Activated T-cell treated with anti-CD3 and anti-CD28 coated beads, Interleukin-2, amount 50 U/mL, for 4 hours (primary cell): ENCODE measurements around the gene TRIM25. TPM values are rescaled to one million over a fixed set of nuclear protein-coding genes. Genes with fewer than 3 reads are reported as not detected.

Experiments used
- ATAC-seq, 2 donors: fragments of 200-7000 bp; cut with Tn5 transposase; one replicate each; pipeline ENCODE4 v1.10.0; 2021
- DNase-seq: peaks from one replicate; pipeline ENCODE4 v3.0.0-alpha.2; 2020
- H3K27me3 Mint-ChIP-seq: one replicate; pipeline ENCODE4 v1.8.0; 2021; ENCODE audit warnings: low read depth, mixed read lengths
- H3K36me3 Mint-ChIP-seq: one replicate; pipeline ENCODE4 v1.8.0; 2022; ENCODE audit warnings: mixed read lengths; ENCODE audit not compliant: insufficient read depth
- H3K4me1 Mint-ChIP-seq: one replicate; pipeline ENCODE4 v1.8.0; 2021; ENCODE audit warnings: low read depth, mixed read lengths
- H3K4me3 Mint-ChIP-seq: one replicate; pipeline ENCODE4 v1.8.0; 2021; ENCODE audit warnings: mild to moderate bottlenecking, moderate library complexity, mixed read lengths
- H3K9me3 Mint-ChIP-seq: one replicate; pipeline ENCODE4 v1.8.0; 2021; ENCODE audit warnings: mixed read lengths
- total RNA-seq, 3 donors: library from RNA; stranded (reverse); gene quantifications; one replicate each; pipeline ENCODE4 v1.2.1, GENCODE V29; 2021

TRIM25 gene
- total RNA-seq, 3 donors from 2014 or later, result 52.4 to 66.7 (median 61.2) TPM

- Mint-ChIP-seq H3K9me3 (no peaks in the 10 kb centered on the region), H3K36me3 (peaks cover 62% of the 10 kb centered on the region), H3K4me3 (no peak overlapping the region), H3K27me3 (no peaks in the 10 kb centered on the region), H3K4me1 (peaks cover 4% of the 10 kb centered on the region)
- no peak for DNase-seq
- ATAC-seq, result no peak
These were observed 18.9 kb downstream of the TRIM25 start for GRCh38 chr17:56894859-56895455.

- H3K4me1 Mint-ChIP-seq, result peaks cover 4% of the 10 kb centered on the region
- peaks cover 5% of the 10 kb centered on the region for H3K9me3 Mint-ChIP-seq
- ATAC-seq (no peak), DNase-seq (no peak)
- H3K36me3 Mint-ChIP-seq, result peaks cover 69% of the 10 kb centered on the region
- no peak overlapping the region for H3K4me3 Mint-ChIP-seq
- no peaks in the 10 kb centered on the region for H3K27me3 Mint-ChIP-seq
These were observed 20.3 kb downstream of the TRIM25 start for GRCh38 chr17:56893503-56893902.

DNA sequence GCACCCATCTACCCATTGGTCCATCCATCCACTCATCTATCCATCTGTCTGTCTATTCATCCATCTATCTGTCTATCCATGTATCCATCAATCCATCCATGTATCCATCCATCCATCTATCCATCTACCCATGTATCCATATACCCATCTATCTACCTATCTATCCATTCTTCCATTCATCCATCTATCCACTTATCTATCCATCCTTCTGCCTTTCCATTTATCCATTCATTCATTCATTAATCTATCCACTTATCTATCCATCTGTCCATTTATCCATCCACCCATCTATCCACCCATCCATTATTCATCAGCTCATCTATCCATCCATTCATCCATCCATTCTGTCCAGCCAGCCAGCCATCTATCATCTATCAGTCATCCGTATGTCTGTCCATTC is 21.5 kb downstream of the TRIM25 start:
- no peaks in the 10 kb centered on the region for H3K27me3 Mint-ChIP-seq
- H3K9me3 Mint-ChIP-seq, result peaks cover 17% of the 10 kb centered on the region
- DNase-seq, result no peak
- no peak for ATAC-seq
- H3K4me3 Mint-ChIP-seq, result no peak overlapping the region
- H3K4me1 Mint-ChIP-seq, result peaks cover 2% of the 10 kb centered on the region
- H3K36me3 Mint-ChIP-seq, result peaks cover 70% of the 10 kb centered on the region

DNA sequence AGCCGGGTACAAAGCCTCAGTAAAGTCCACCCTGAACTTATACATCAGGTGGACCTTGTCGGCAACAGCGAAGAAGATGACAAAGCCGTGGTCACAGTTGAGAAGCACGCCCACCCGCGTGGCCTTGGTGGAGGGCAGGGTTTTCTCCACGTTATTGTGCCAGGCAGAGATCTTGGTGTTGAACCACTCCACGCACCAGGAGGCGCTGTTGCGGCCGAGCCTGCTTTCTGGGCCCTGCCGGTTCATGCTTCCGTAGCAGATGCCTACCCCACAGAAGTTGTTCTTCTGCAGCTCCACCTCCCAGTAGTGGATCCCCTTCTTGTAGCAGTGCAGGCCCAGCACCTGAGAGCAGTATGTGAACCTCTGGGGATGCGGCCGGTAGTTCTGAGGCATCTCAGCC is 22.1 kb downstream of the TRIM25 start:
- peak; percentile 56 for DNase-seq
- Mint-ChIP-seq H3K36me3 (peaks cover 74% of the 10 kb centered on the region), H3K4me1 (peaks cover 2% of the 10 kb centered on the region), H3K9me3 (peaks cover 19% of the 10 kb centered on the region), H3K27me3 (no peaks in the 10 kb centered on the region), H3K4me3 (no peak overlapping the region)
- peak; percentile 66 to 70 for ATAC-seq

- no peak for ATAC-seq
- peaks cover 80% of the 10 kb centered on the region for H3K36me3 Mint-ChIP-seq
- no peaks in the 10 kb centered on the region for H3K27me3 Mint-ChIP-seq
- H3K9me3 Mint-ChIP-seq, result peaks cover 19% of the 10 kb centered on the region
- no peak for DNase-seq
- H3K4me3 Mint-ChIP-seq, result no peak overlapping the region
- H3K4me1 Mint-ChIP-seq, result peaks cover 2% of the 10 kb centered on the region
These were observed 22.8 kb downstream of the TRIM25 start for GRCh38 chr17:56890906-56891674.

DNA sequence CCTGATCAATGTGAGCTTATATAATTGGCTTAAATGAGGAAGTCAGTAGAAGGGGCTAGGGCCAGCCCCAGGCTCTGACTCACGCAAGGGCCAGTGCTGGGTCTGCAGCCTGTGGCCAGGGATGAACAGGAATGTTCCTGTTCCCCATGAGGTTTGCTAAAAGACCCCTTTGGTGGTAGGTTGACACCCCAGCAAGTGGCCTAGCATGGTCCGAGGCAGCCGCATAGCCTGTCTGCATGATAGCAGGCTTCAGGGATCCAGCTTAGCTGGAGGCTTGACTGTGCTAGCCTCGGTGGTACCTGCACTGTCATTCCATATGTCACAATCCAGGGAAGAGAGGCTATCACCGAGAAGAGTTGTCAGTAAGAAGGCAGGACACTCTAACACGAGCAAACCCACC is 23.5 kb downstream of the TRIM25 start:
- Mint-ChIP-seq H3K4me1 (peaks cover 2% of the 10 kb centered on the region), H3K4me3 (no peak overlapping the region), H3K9me3 (peaks cover 19% of the 10 kb centered on the region), H3K36me3 (peaks cover 73% of the 10 kb centered on the region), H3K27me3 (no peaks in the 10 kb centered on the region)
- no peak for ATAC-seq
- no peak for DNase-seq

GRCh38 chr17:56887552-56888467 is 26.0 kb downstream of the TRIM25 start:
- Mint-ChIP-seq H3K36me3 (peaks cover 55% of the 10 kb centered on the region), H3K9me3 (peaks cover 19% of the 10 kb centered on the region), H3K4me3 (no peak overlapping the region), H3K4me1 (peaks cover 2% of the 10 kb centered on the region), H3K27me3 (no peaks in the 10 kb centered on the region)
- DNase-seq (no peak), ATAC-seq (no peak)

DNA sequence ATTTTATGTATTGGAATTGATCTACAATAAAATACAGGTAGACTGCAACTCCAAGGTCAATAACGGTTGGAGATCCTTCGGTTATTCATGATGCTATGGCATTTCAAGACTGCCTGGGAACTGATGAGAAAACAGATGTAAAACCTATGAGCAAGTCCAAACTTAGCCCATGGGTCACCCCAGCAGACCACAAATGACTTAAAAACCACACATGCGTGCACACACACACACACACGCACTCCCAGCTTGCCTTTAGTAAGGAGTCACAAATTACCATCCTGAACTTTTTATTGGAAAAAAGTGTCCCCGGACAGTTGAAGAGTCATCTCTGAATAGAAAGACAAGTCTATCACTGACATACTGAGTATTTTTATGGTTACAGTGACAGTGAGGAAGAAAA is 26.7 kb downstream of the TRIM25 start:
- Mint-ChIP-seq H3K9me3 (peaks cover 19% of the 10 kb centered on the region), H3K4me3 (no peak overlapping the region), H3K36me3 (peaks cover 48% of the 10 kb centered on the region), H3K4me1 (no peaks in the 10 kb centered on the region), H3K27me3 (no peaks in the 10 kb centered on the region)
- no peak for DNase-seq
- ATAC-seq, result no peak

DNA sequence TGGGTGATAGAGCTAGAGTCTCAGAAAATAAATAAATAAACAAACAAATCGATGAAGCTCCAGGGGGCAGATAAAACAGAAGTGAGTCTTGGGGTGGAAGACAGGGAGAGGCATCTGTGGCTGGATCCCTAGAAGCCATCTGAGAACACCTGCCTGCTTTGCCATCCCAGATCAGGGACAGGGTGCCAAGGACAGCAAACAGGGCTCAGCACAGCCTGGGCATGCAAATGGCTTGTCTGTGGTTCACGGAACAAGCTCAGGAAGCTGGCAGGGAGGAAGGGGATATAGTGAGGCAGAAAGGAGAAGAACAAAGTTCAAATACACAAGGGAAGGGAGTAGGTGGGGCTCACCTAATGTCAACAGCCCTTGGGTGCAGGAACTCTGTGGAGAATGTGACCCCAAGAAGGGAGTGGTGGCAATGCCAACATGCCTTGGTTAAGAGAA is 27.5 kb downstream of the TRIM25 start:
- Mint-ChIP-seq H3K4me3 (no peak overlapping the region), H3K9me3 (peaks cover 19% of the 10 kb centered on the region), H3K36me3 (peaks cover 50% of the 10 kb centered on the region), H3K4me1 (no peaks in the 10 kb centered on the region), H3K27me3 (no peaks in the 10 kb centered on the region)
- ATAC-seq, result no peak
- DNase-seq, result no peak

DNA sequence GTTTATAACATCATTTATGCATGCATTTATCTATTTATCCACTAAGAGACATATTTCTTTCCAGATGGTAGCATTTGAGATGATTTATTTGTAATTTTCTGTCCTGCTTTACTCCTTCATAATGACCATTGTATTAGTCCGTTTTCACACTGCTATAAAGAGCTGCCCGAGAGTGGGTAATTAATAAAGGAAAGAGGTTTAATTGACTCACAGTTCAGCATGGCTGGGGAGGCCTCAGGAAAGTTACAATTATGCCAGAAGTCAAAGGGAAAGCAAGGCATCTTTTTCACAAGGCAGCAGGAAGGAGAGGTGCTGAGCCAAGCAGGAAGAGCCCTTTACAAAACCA is 28.6 kb downstream of the TRIM25 start:
- DNase-seq, result no peak
- Mint-ChIP-seq H3K27me3 (no peaks in the 10 kb centered on the region), H3K36me3 (peaks cover 42% of the 10 kb centered on the region), H3K4me1 (no peaks in the 10 kb centered on the region), H3K9me3 (peaks cover 19% of the 10 kb centered on the region), H3K4me3 (no peak overlapping the region)
- no peak for ATAC-seq

DNA sequence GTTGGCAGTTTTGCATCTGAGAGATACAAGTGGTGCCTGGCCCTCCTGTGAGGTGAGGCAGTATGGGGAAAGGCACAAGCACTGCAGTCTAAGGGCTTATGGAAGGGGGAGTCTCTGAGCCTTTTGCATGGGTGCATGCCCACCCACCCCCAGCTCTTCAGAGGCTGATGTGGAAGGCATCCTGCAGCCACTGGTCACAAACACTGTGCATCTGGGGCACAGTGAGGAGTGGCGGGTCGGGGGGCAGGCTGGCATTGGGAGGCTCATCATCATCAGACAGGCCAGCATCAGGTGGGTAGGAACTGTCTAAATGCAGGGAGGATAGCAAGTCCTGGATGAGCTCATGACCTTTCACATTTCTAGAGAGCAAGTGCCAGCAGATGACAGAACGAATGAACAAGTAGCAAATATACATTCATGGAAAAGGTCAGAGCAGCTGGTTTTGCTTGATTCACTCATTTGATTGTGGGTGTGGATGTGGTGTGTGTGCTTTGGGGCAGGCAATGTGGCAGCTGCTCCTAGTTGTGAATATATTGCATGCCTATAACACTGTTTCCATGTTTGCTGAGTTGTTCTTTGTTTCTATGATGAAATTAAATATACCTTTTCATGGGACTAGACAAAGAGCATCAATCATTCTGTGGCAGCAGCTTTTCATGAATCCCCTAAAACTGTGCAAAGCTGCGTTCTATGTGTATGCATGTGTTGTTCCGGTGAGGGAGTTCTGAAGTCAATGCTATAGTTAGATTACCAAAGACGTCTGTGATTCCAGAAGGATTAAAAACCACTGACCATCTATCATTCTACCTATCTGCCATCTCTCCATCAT is 29.2 kb downstream of the TRIM25 start:
- no peaks in the 10 kb centered on the region for H3K27me3 Mint-ChIP-seq

DNA sequence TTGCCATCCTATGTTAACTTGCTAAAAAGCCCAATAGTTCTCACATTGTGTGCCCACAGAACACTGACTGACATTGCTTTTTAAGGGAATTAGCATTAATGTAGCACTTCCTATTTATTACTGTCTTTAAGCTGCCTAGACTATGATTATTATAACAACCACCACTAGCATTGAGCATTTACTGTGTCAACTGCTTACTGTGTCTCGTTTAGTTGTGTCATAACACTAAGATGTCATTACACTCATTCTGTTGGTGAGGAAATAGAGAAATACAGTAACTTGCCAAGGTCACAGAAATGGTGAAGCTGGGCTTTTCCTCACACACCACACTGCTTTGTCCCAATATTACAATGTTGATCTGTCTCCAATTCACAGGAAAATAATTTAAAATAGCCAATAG is 30.2 kb downstream of the TRIM25 start:
- Mint-ChIP-seq H3K27me3 (no peaks in the 10 kb centered on the region), H3K4me3 (no peak overlapping the region), H3K36me3 (peaks cover 28% of the 10 kb centered on the region), H3K9me3 (peaks cover 15% of the 10 kb centered on the region), H3K4me1 (no peaks in the 10 kb centered on the region)
- ATAC-seq (no peak), DNase-seq (no peak)

More for the DNA sequence above, 29.2 kb downstream of the TRIM25 start:
- H3K9me3 Mint-ChIP-seq, result peaks cover 19% of the 10 kb centered on the region
- peaks cover 36% of the 10 kb centered on the region for H3K36me3 Mint-ChIP-seq
- no peak for DNase-seq
- ATAC-seq, result peak in 1 of 2 donors; percentile 9
- H3K4me1 Mint-ChIP-seq, result no peaks in the 10 kb centered on the region
- H3K4me3 Mint-ChIP-seq, result no peak overlapping the region

DNA sequence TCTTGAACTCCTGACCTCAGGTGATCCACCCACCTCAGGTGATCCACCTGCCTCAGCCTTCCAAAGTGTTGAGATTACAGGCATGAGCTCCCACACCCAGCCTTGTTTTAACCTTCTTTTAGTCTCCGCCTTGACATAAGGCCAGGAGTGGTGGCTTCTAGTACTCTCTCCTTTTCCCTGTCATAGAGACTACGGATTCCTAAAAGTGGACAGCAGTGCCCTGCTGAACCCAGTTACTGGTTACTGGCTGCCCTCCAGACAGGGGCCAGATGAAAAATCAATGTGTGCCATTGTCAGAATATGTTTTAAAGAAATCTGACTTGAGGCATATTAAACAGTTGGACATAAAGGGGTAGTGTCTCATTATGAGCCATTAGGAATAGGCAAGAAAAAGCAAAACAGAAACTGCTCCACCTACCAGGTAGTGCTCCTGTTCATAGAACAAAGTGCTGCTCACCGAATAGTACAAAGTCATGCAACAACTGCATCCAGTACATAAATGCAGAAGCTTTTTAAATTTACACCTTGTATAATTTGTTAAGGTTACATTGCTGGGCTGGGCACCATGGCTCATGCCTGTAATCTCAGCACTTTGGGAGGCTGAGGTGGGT is 32.1 kb downstream of the TRIM25 start:
- peaks cover 10% of the 10 kb centered on the region for H3K36me3 Mint-ChIP-seq
- H3K9me3 Mint-ChIP-seq, result no peaks in the 10 kb centered on the region
- H3K4me1 Mint-ChIP-seq, result no peaks in the 10 kb centered on the region
- no peak for DNase-seq
- no peak for ATAC-seq
- H3K27me3 Mint-ChIP-seq, result no peaks in the 10 kb centered on the region
- no peak overlapping the region for H3K4me3 Mint-ChIP-seq
